GM20000 (cell line): ENCODE results near the gene RSPH1.

Experiments
- DNase-seq: peaks from one replicate; pipeline ENCODE4 v3.0.0; 2012; ENCODE audit warnings: low spot score
- TF ChIP-seq, protein P1 (sequence below): IDR thresholded peaks from 2 replicates; pipeline ENCODE4 v1.5.1; 2012; ENCODE audit warnings: mild to moderate bottlenecking, control low read depth; ENCODE audit errors: extremely low read depth, missing control alignments

Gene RSPH1

DNA sequence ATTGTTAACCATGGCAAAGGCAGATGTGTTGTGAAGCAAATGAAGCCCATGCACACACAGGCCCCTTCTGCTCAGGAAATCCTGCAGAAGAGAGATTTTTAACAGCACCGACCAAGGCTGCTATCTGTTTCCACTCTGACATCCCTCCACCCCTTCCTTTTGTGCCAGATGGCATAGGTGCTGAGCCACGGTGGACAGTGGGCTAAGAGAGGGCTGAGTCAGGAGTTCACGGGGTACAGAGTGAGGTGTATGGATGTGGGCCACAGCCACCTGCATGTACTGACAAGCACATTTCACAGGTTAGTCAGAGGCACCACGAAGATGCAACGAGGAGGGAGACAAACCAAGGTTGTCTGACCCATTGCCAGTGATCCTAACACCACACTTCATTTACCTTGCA is 9.5 kb downstream of the RSPH1 start:
- DNase-seq, result no peak

GRCh38 chr21:42486072-42486471 is 10.0 kb downstream of the RSPH1 start:
- TF ChIP-seq, protein P1, sequence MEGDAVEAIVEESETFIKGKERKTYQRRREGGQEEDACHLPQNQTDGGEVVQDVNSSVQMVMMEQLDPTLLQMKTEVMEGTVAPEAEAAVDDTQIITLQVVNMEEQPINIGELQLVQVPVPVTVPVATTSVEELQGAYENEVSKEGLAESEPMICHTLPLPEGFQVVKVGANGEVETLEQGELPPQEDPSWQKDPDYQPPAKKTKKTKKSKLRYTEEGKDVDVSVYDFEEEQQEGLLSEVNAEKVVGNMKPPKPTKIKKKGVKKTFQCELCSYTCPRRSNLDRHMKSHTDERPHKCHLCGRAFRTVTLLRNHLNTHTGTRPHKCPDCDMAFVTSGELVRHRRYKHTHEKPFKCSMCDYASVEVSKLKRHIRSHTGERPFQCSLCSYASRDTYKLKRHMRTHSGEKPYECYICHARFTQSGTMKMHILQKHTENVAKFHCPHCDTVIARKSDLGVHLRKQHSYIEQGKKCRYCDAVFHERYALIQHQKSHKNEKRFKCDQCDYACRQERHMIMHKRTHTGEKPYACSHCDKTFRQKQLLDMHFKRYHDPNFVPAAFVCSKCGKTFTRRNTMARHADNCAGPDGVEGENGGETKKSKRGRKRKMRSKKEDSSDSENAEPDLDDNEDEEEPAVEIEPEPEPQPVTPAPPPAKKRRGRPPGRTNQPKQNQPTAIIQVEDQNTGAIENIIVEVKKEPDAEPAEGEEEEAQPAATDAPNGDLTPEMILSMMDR, result no peak

More for the DNA sequence above, 9.5 kb downstream of the RSPH1 start:
- TF ChIP-seq, protein P1, result no peak

DNA sequence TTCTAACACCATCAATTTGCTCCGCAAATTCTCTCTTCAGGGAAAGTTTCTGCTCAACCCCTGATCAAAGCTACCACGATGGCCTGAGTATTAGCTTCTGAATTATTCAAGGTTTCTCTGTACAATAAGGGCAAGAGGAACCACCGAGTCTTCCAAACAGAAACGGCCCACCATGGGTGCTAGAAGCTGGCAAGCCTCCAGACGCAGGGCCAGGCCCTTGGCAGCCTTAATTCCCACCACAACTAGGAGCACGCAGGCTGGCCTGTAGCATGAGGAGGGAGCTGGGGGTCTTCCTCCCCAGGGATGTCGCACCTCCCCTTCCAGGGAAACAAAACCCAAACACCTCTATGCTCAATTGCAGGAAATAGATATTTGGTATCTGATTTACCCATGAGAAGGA is 11.1 kb downstream of the RSPH1 start:
- TF ChIP-seq, protein P1, result no peak

More at GRCh38 chr21:42486072-42486471, 10.0 kb downstream of the RSPH1 start:
- no peak for DNase-seq

GRCh38 chr21:42481169-42481568 is 14.9 kb downstream of the RSPH1 start:
- no peak for DNase-seq
- TF ChIP-seq, protein P1, result no peak

More for the DNA sequence above, 11.1 kb downstream of the RSPH1 start:
- no peak for DNase-seq

DNA sequence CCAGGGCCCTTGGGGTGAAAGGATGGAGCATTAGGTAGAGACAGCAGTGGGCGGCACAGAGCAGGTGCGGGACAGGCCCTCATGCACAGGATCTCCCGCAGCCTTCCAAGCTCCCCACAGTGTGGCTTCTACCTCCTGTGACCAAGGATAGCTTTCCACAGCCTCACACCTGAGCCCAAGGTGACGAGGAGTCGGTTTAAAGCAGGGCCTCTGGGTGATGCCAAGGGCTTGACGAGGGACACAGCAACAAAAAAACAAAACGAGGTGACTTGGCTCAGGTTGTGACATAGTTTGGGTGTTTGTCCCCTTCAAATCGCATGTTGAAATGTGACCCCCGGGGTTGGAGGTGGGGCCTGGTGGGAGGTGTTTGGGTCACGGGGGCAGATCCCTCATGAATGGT is 15.3 kb downstream of the RSPH1 start:
- no peak for DNase-seq
- TF ChIP-seq, protein P1, result no peak

DNA sequence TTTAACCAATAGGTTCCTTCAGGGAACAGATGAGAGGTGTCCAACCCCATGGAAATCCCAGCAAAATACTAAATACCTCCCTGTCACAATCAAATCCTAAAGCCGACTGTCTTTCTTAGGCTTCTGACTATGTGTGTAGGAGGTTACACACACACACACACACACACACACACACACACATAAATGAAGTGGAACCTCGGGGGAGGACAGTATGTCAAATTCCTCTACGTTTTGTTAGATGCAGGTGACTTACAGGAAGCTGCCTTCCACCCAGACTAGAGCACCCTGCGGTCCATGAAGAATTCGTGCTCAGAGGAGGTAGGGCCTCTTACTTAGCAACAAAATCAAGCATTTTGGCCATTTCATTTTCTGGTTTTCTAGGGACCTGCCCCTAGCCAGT is 16.4 kb downstream of the RSPH1 start:
- no peak for DNase-seq
- TF ChIP-seq, protein P1, result no peak

DNA sequence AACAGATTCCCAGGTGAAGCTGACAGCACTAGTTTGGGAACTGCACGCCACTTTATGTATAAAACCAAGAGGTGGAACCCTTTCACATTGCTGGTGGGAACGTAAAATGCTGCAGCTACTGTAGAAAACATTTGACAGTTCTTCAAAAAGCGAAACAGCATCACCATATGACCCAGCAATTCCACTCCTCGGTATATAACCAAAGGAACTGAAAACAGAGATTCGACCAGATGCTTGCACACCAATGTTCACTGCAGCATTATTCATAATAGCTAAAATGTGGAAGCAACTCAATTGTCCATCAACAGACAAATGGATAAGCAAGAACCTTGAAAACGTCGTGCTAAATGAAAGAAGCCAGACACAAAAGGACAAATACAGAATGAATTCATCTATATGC is 17.5 kb downstream of the RSPH1 start:
- TF ChIP-seq, protein P1, result no peak
- DNase-seq, result peak; percentile 39
